GM12878 (cell line): ENCODE results near the gene KIF5A. TPM values are rescaled to one million over a fixed set of nuclear protein-coding genes. Genes with fewer than 3 reads are reported as not detected.

ENCODE experiments used
- ATAC-seq: fragments of 200-7000 bp; cut with Tn5 transposase; 3 replicates; pipeline ENCODE4 v1.9.1; 2020; ENCODE audit warnings: mild to moderate bottlenecking, moderate library complexity
- BruUV-seq: library from RNA; stranded (reverse); fragments of 400-500 nt; replicated peaks from 2 replicates; lab custom pipeline; 2021; lab: Mats Ljungman, UMichigan
- CTCF ChIA-PET: fragments of 300-600 bp; sonication (Branson Sonifier 250); formaldehyde crosslinking; extraction: SDS; loops from one replicate; lab custom pipeline; 2021; ENCODE audit warnings: inconsistent platforms; lab: Yijun Ruan, JAX
- POLR2A ChIA-PET: fragments of 350-600 bp; formaldehyde crosslinking; extraction: SDS; loops from one replicate; lab custom pipeline; 2021; ENCODE audit warnings: inconsistent platforms; lab: Charles Lee
- RAD21 ChIA-PET: fragments of 300-600 bp; sonication (Branson Sonifier 250); formaldehyde crosslinking; loops from one replicate; lab custom pipeline; 2023; ENCODE audit warnings: antibody characterized with exemption; ENCODE audit not compliant: unreplicated experiment; lab: Charles Lee
- SMC1A ChIA-PET: fragments of 300-600 bp; sonication (Branson Sonifier 250); formaldehyde crosslinking; loops from one replicate; lab custom pipeline; 2023; ENCODE audit not compliant: unreplicated experiment, uncharacterized antibody; lab: Charles Lee
- DNase-seq: peaks from one replicate; pipeline ENCODE4 v3.0.0-alpha.2; 2011; ENCODE audit warnings: low read depth, low spot score
- FAIRE-seq: peaks from 3 replicates; lab custom pipeline; 2011; peaks lifted over from hg19 to GRCh38; lab: Jason Lieb, UNC
- H2AFZ ChIP-seq: 2 replicates; pipeline ENCODE4 v1.6.0; 2011; ENCODE audit warnings: low read depth, low read length, control low read depth; ENCODE audit not compliant: control insufficient read depth
- H3K27ac ChIP-seq: 2 replicates; pipeline ENCODE4 v1.5.1; 2011; ENCODE audit warnings: control low read depth; ENCODE audit not compliant: control insufficient read depth, insufficient read depth
- H3K27me3 ChIP-seq, 2 experiments: replicated peaks in 1 of 2; 2 replicates each; pipeline versions ENCODE4 v1.6.0 to v1.6.1; 2011; ENCODE audit warnings: low read length in 1 of 2; ENCODE audit not compliant: control insufficient read depth in 2 of 2, insufficient read depth in 2 of 2
- H3K36me3 ChIP-seq, 2 experiments: 2 replicates each; pipeline ENCODE4 v1.5.1; 2011; ENCODE audit warnings: low read length in 1 of 2; ENCODE audit not compliant: control insufficient read depth in 2 of 2, insufficient read depth in 2 of 2
- H3K4me1 ChIP-seq: 2 replicates; pipeline ENCODE4 v1.6.1; 2011; ENCODE audit warnings: mild to moderate bottlenecking, low read length, moderate library complexity, mixed read lengths; ENCODE audit not compliant: control insufficient read depth, insufficient read depth
- H3K4me2 ChIP-seq: 2 replicates; pipeline ENCODE4 v1.6.0; 2011; ENCODE audit warnings: control low read depth; ENCODE audit not compliant: control insufficient read depth, insufficient read depth
- H3K4me3 ChIP-seq: fragments of 200-600 bp; sonication (generic); 2 replicates; pipeline ENCODE4 v1.5.1; 2016
- H3K79me2 ChIP-seq: 2 replicates; pipeline ENCODE4 v1.6.0; 2011; ENCODE audit warnings: low read length; ENCODE audit not compliant: control insufficient read depth, insufficient read depth
- H3K9ac ChIP-seq: 2 replicates; pipeline ENCODE4 v1.8.0; 2011; ENCODE audit warnings: low read length, control low read depth, mixed read lengths; ENCODE audit not compliant: control insufficient read depth, insufficient read depth
- H3K9me3 ChIP-seq: replicated peaks from 3 replicates; pipeline ENCODE4 v1.5.1; 2011; ENCODE audit warnings: mild to moderate bottlenecking, low read length; ENCODE audit not compliant: control insufficient read depth, insufficient read depth
- H4K20me1 ChIP-seq: 2 replicates; pipeline ENCODE4 v1.6.0; 2011; ENCODE audit not compliant: control insufficient read depth, insufficient read depth
- CTCF ChIP-seq, 3 experiments: IDR thresholded peaks in 2 of 3; conservative IDR thresholded peaks in 1 of 3; 2 replicates each; pipeline ENCODE4 v1.5.1; 2011; ENCODE audit warnings: low read depth in 3 of 3, low read length in 3 of 3, mild to moderate bottlenecking in 3 of 3, control low read depth in 2 of 3, moderate library complexity in 2 of 3, inconsistent platforms in 1 of 3, mixed read lengths in 1 of 3; ENCODE audit not compliant: control insufficient read depth in 2 of 3, insufficient read depth in 1 of 3; ENCODE audit errors: extremely low read depth in 1 of 3
- WGBS: methylation state at CpG from one replicate; pipeline ENCODE4 v1.1.6; 2016; ENCODE audit warnings: low lambda C conversion rate; ENCODE audit not compliant: insufficient replicate concordance, insufficient coverage; ENCODE audit errors: missing lambda C conversion rate; 5-methylcytosine and 5-hydroxymethylcytosine counted together
- in situ Hi-C: fragments of 300-500 bp; cut with MboI; formaldehyde crosslinking; loops from 9 replicates; pipeline ENCODE4 v1.14.3; 2018; ENCODE audit warnings: mixed read lengths
- intact Hi-C: fragments of 100-400 bp; cut with micrococcal nuclease; formaldehyde crosslinking; loops from one replicate; pipeline ENCODE4 v1.14.2; 2022; ENCODE audit not compliant: unreplicated experiment
- polyA plus RNA-seq, 11 experiments: library from polyadenylated mRNA; depleted of rRNA in 4 of 11; unstranded in 6 of 11; stranded (reverse) in 5 of 11; fragments of >200 nt; fragmentation: Nextera tagmentation in 4 of 11; fragmentation: Illumina TruSeq in 1 of 11; extraction: Ambion mirVana in 4 of 11; extraction: Trizol in 1 of 11; gene quantifications; 1 replicate in 1 of 11; 2 replicates in 10 of 11; pipeline versions ENCODE4 v1.2.1 to v1.2.3, GENCODE V29; 2011 to 2016; ENCODE audit warnings: inconsistent platforms in 2 of 11, missing spikeins in 2 of 11, low read depth in 1 of 11
- total RNA-seq, 4 experiments: library from RNA; depleted of rRNA in 3 of 4; stranded (reverse); fragments of >200 nt in 3 of 4; fragmentation: Illumina TruSeq in 1 of 4; extraction: Trizol in 1 of 4; gene quantifications; 2 replicates each; pipeline versions ENCODE4 v1.2.1 to v1.2.3, GENCODE V29; 2013 to 2021

Gene KIF5A
- total and polyA plus RNA-seq, 10 of the 15 experiments (the other 5 are each of a cell fraction or from before 2014, with no cell fraction given) = 0.35 to 2.9 (median 0.97) TPM

GRCh38 chr12:57611827-57612710, 62.2 kb downstream of the KIF5A start:
- H4K20me1 ChIP-seq = no peaks in the 10 kb centered on the region
- BruUV-seq = TSS peak; percentile 53
- SMC1A ChIA-PET = interaction anchor here (1.0 kb wide), 1 partner anchor 11 kb away, joined by 3 read pairs; no protein-coding TSS in a partner anchor
- no peak overlapping the region for H3K27ac ChIP-seq
- no peak overlapping the region for H3K4me2 ChIP-seq
- H3K27me3 ChIP-seq = no peaks in the 10 kb centered on the region
- H3K9ac ChIP-seq = no peak overlapping the region
- no peak for TF ChIP-seq CTCF (IDR thresholded peaks at IDR 0.05 in 2 of 3, conservative IDR thresholded peaks at IDR 0.05 in 1 of 3; ENCODE audit: control insufficient read depth in 2 of 3, extremely low read depth in 1 of 3, insufficient read depth in 1 of 3, low read depth in 3 of 3, low read length in 3 of 3)
- TF ChIP-seq, all 136 proteins: peak for 0
- ATAC-seq (no peak), DNase-seq (no peak), FAIRE-seq (no peak)
- H3K9me3 ChIP-seq = no peaks in the 10 kb centered on the region
- 16% methylated on average over 5 of the region's 23 CpGs for WGBS
- H3K79me2 ChIP-seq = no peaks in the 10 kb centered on the region
- in situ Hi-C loops (no loop called here), intact Hi-C loops (no loop called here)
- no peak overlapping the region for H2AFZ ChIP-seq
- POLR2A ChIA-PET = interaction anchor here (0.8 to 1.7 kb wide), 3 partner anchors 9 to 21 kb away, joined by 3 to 4 read pairs (median 4); partner anchors contain the start of gene PIP4K2C
- H3K36me3 ChIP-seq = no peaks in the 10 kb centered on the region; a peak in 1 of 4 replicates
- H3K4me3 ChIP-seq = 0 out of 2 replicates have a peak overlapping the region, but pooled peaks have one; percentile 70
- CTCF ChIA-PET = interaction anchor here (0.8 to 5.1 kb wide), 5 partner anchors 9 to 29 kb away, joined by 3 to 49 read pairs (median 4); partner anchors contain the start of gene B4GALNT1
- peaks cover 10% of the 10 kb centered on the region for H3K4me1 ChIP-seq
- RAD21 ChIA-PET = no interaction called here
